ENCODE data around the gene IL6. TPM values are rescaled to one million over a fixed set of nuclear protein-coding genes. Genes with fewer than 3 reads are reported as not detected.

Gene IL6
- total and polyA plus RNA-seq, 2 donors (not counting 1 experiment from before 2014, with no cell fraction given) = 2.6 to 222 TPM

GRCh38 chr7:22718200-22718711, 8.7 kb upstream of the IL6 start:
- 96% methylated on average over 4 of the region's 6 CpGs for WGBS (ENCODE audit: insufficient coverage)
- Histone ChIP-seq H3K4me3 (ENCODE audit: control extremely low read depth in 1 of 5, extremely low read depth in 1 of 5, insufficient read depth in 1 of 5, low read depth in 2 of 5, low read length in 4 of 5) (no peak overlapping the region), H3K4me1 (ENCODE audit: control insufficient read depth in 2 of 2, insufficient read depth in 2 of 2, low read length in 2 of 2) (peaks cover 54 to 63% of the 10 kb centered on the region in 2 donors), H2AFZ (ENCODE audit: insufficient read depth, low read depth, low read length, poor library complexity, severe bottlenecking) (no peak overlapping the region), H3K4me2 (replicated peaks; ENCODE audit: low read depth, low read length, poor library complexity, severe bottlenecking) (no peak overlapping the region), H3K9me3 (ENCODE audit: control extremely low read depth in 1 of 3, control insufficient read depth in 2 of 3, insufficient read depth in 1 of 3, low read length in 2 of 3) (no peaks in the 10 kb centered on the region), H3K79me2 (ENCODE audit: control insufficient read depth, insufficient read depth, low read length) (peaks cover 61% of the 10 kb centered on the region), H3K27me3 (replicated peaks in 1 of 4; ENCODE audit: control extremely low read depth in 1 of 4, control insufficient read depth in 3 of 4, insufficient read depth in 4 of 4, low read length in 3 of 4) (no peaks in the 10 kb centered on the region), H3K27ac (ENCODE audit: low read length in 2 of 2) (no peak overlapping the region), H3K36me3 (replicated peaks in 1 of 2; ENCODE audit: control extremely low read depth in 1 of 2, control insufficient read depth in 1 of 2, extremely low read depth in 1 of 2, insufficient read depth in 2 of 2, low read length in 1 of 2) (no peaks in the 10 kb centered on the region), H4K20me1 (ENCODE audit: control insufficient read depth, insufficient read depth, low read length, poor library complexity, severe bottlenecking) (no peaks in the 10 kb centered on the region), H3K9ac (ENCODE audit: low read length) (no peak overlapping the region)
- ChIA-PET POLR2A (no interaction called here), CTCF (interaction anchor here (0.9 to 20.7 kb wide), 6 partner anchors 8 to 160 kb away, joined by 3 to 712 read pairs (median 5); partner anchors contain the start of gene IL6)
- Mint-ChIP-seq H3K4me3 (no peak overlapping the region), H3K9me3 (ENCODE audit: insufficient read depth) (no peaks in the 10 kb centered on the region), H3K4me1 (peaks cover 70% of the 10 kb centered on the region), H3K27me3 (no peaks in the 10 kb centered on the region), H3K27ac (peak overlapping the region; percentile 23)
- DNase-seq = no peak
- no peak for ATAC-seq (ENCODE audit: low read depth)
- intact Hi-C loops (cut with micrococcal nuclease) = no loop called here
- TF ChIP-seq CTCF (IDR thresholded peaks at IDR 0.05) (no peak), EZH2 (IDR thresholded peaks at IDR 0.05; ENCODE audit: borderline replicate concordance, insufficient read depth, low read depth, low read length, poor library complexity, severe bottlenecking) (no peak)

- CTCF ChIA-PET = interaction anchor here (1.3 to 20.7 kb wide), 4 partner anchors 8 to 160 kb away, joined by 3 to 712 read pairs (median 19); partner anchors contain the start of gene IL6
- ATAC-seq (ENCODE audit: low read depth) (no peak), DNase-seq (peak; percentile 1)
- POLR2A ChIA-PET = no interaction called here
- H3K9me3 ChIP-seq (ENCODE audit: control extremely low read depth in 1 of 3, control insufficient read depth in 2 of 3, insufficient read depth in 1 of 3, low read length in 2 of 3) = no peaks in the 10 kb centered on the region
- H3K4me1 ChIP-seq (ENCODE audit: control insufficient read depth in 2 of 2, insufficient read depth in 2 of 2, low read length in 2 of 2) = peaks cover 54 to 62% of the 10 kb centered on the region in 2 donors
- 0% methylated on average over 1 of the region's 1 CpG for WGBS (ENCODE audit: insufficient coverage)
- H3K9ac ChIP-seq (ENCODE audit: low read length) = no peak overlapping the region
- Mint-ChIP-seq H3K4me3 (no peak overlapping the region), H3K9me3 (ENCODE audit: insufficient read depth) (no peaks in the 10 kb centered on the region), H3K27ac (peak overlapping the region; percentile 23), H3K4me1 (peaks cover 69% of the 10 kb centered on the region), H3K27me3 (no peaks in the 10 kb centered on the region)
- no peaks in the 10 kb centered on the region for H3K36me3 ChIP-seq (replicated peaks in 1 of 2; ENCODE audit: control extremely low read depth in 1 of 2, control insufficient read depth in 1 of 2, extremely low read depth in 1 of 2, insufficient read depth in 2 of 2, low read length in 1 of 2)
- no peaks in the 10 kb centered on the region for H3K27me3 ChIP-seq (replicated peaks in 1 of 4; ENCODE audit: control extremely low read depth in 1 of 4, control insufficient read depth in 3 of 4, insufficient read depth in 4 of 4, low read length in 3 of 4)
- TF ChIP-seq CTCF (IDR thresholded peaks at IDR 0.05) (no peak), EZH2 (IDR thresholded peaks at IDR 0.05; ENCODE audit: borderline replicate concordance, insufficient read depth, low read depth, low read length, poor library complexity, severe bottlenecking) (no peak)
- H3K27ac ChIP-seq (ENCODE audit: low read length in 2 of 2) = no peak overlapping the region
- no peak overlapping the region for H2AFZ ChIP-seq (ENCODE audit: insufficient read depth, low read depth, low read length, poor library complexity, severe bottlenecking)
- peak overlapping the region; percentile 5 for H3K4me2 ChIP-seq (replicated peaks; ENCODE audit: low read depth, low read length, poor library complexity, severe bottlenecking)
- H4K20me1 ChIP-seq (ENCODE audit: control insufficient read depth, insufficient read depth, low read length, poor library complexity, severe bottlenecking) = no peaks in the 10 kb centered on the region
- H3K79me2 ChIP-seq (ENCODE audit: control insufficient read depth, insufficient read depth, low read length) = peaks cover 54% of the 10 kb centered on the region
- intact Hi-C loops (cut with micrococcal nuclease) = no loop called here
- H3K4me3 ChIP-seq (ENCODE audit: control extremely low read depth in 1 of 5, extremely low read depth in 1 of 5, insufficient read depth in 1 of 5, low read depth in 2 of 5, low read length in 4 of 5) = no peak overlapping the region
These were observed 8.0 kb upstream of the IL6 start for GRCh38 chr7:22718911-22719420.

Measured in B cell (primary cell).